Left kidney (tissue), 2 donors: Measurements from ENCODE around the gene EXOC1. TPM values are rescaled to one million over a fixed set of nuclear protein-coding genes. Genes with fewer than 3 reads are reported as not detected.
A peak's percentile ranks its signal among the peaks of the same experiment; 100 is the strongest.

Source experiments
- DNase-seq: peaks from one replicate; pipeline ENCODE4 v3.0.0-alpha.2; 2013
- polyA plus RNA-seq: library from polyadenylated mRNA; unstranded; fragments of 120-200 nt; gene quantifications from one replicate; pipeline ENCODE4 v1.2.1, GENCODE V29; 2013; ENCODE audit not compliant: insufficient read length

Gene EXOC1
- polyA plus RNA-seq, 1 donor, result 61.7 TPM

GRCh38 chr4:55948726-55949481 is 95.5 kb downstream of the EXOC1 start, which contains the start of gene CEP135:
TSS of gene CEP135 (plus strand) at chr4:55948945. CDS start at chr4:55952131, 3,186 bp downstream.
- DNase-seq, result peak; percentile 94

DNA sequence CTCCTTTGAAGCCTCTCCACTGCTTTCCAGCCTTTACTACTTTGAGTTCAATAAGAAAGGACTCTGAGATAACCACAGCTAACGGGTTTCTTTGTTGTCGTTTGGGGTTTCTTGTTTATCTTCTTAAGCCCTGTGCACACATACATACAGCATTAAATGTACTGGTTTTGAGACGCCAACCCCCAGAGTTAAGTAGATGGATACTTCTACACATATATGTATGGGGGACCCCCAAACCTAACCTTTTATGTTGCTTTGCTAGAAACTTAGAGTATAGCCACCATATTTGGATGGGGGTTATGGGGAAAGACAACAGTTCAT is 96.0 kb downstream of the EXOC1 start:
- DNase-seq, result no peak

DNA sequence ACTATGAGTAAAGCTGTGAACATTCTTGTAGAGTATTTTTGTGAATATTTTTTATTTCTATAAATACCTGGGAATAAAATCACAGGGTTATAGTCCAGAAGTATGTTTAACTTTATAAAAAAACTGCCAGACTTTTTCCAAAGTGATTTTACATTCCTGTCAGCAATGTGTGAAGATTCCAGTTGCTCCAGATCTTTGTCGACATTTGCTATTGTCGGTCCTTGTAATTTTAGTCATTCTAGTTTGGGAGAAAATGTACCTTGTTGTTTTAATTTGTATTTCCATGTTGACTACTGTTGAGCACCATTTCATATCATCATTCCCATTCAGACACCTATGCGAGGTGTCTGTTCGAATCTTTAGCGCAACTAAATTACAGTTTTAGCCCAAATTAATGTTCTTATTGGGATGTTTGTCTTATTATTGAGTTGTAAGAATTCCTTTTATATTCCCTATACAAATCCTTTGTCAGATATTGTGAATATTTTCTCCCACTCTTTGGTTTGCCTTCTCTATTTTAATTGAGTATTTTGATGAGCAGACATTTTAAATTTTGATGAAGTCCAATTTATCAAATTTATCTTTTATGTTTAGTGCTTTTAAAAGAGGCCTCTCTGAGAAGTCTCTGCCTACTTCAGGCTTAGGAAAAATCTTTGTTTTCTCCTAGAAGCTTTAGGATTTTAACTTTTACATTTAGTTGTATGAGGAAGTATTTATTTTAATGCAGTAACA is 97.9 kb downstream of the EXOC1 start:
- no peak for DNase-seq

Other genes with a start within 250 kb of the EXOC1 start
- 7.7 TPM for gene NMU, start 217.3 kb upstream of the EXOC1 start, polyA plus RNA-seq
- gene EXOC1L, start 33.9 kb upstream of the EXOC1 start, polyA plus RNA-seq, result not detected
- gene CEP135, start 95.3 kb downstream of the EXOC1 start, polyA plus RNA-seq, result 29.3 TPM